Tibial nerve (tissue), 4 donors: Measurements from ENCODE around the gene SIPA1.

Experiments used
- EP300 ChIP-seq, 2 donors: sonication (generic); formaldehyde crosslinking; IDR thresholded peaks; one replicate each; pipeline ENCODE4 v1.6.1; 2017; ENCODE audit warnings: antibody characterized with exemption in 2 of 2, mild to moderate bottlenecking in 1 of 2
- POLR2A ChIP-seq, 2 donors: fragments of 450-650 bp; IDR thresholded peaks; one replicate each; pipeline ENCODE4 v1.6.1; 2017; ENCODE audit warnings: antibody characterized with exemption in 2 of 2, mild to moderate bottlenecking in 2 of 2, moderate library complexity in 2 of 2
- TF ChIP-seq, protein P1 (sequence below), 5 experiments: fragments of 200-600 bp in 3 of 5; fragments of 450-650 bp in 2 of 5; sonication (generic) in 3 of 5; IDR thresholded peaks; one replicate each; pipeline ENCODE4 v1.5.1; 2016 to 2019; ENCODE audit warnings: antibody characterized with exemption in 5 of 5, mild to moderate bottlenecking in 3 of 5, moderate library complexity in 2 of 5

DNA sequence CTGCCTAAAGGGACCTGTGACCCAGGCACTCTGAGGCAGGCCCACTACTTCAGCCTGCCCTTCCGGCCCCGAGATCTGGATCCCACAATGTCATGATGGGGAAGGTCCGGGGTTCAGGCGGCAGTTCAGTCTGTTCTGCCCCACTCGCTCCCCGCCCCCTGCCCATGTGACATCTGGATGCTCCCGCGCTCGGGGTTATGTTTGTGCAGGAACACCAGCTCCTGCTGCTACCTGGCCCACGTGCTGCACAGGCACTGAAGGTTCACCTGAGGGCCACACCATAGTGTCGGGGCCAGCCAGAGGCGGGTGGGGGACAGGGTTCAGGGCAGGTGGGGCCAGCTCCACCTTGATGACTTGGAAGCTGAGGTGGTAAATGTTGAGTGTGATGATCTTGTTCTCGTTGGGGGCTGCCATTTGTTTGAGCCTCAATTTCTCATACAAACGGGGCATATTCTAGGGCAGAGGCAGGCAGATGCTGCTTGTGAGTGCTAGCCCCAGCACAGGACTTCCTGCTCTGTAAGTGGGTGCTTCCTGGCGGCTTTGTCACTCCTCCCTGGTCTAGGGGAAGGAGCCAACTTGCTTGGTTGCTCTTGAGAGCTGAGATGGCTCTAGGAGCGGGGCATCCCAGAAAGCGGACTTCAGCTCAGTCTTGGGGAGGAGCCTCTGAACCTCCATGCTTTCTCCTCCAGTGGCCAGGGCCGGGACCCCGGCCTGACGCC, 4.4 kb upstream of the SIPA1 start:
- TF ChIP-seq, protein P1, sequence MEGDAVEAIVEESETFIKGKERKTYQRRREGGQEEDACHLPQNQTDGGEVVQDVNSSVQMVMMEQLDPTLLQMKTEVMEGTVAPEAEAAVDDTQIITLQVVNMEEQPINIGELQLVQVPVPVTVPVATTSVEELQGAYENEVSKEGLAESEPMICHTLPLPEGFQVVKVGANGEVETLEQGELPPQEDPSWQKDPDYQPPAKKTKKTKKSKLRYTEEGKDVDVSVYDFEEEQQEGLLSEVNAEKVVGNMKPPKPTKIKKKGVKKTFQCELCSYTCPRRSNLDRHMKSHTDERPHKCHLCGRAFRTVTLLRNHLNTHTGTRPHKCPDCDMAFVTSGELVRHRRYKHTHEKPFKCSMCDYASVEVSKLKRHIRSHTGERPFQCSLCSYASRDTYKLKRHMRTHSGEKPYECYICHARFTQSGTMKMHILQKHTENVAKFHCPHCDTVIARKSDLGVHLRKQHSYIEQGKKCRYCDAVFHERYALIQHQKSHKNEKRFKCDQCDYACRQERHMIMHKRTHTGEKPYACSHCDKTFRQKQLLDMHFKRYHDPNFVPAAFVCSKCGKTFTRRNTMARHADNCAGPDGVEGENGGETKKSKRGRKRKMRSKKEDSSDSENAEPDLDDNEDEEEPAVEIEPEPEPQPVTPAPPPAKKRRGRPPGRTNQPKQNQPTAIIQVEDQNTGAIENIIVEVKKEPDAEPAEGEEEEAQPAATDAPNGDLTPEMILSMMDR (IDR thresholded peaks at IDR 0.05) = no peak
- TF ChIP-seq POLR2A (IDR thresholded peaks at IDR 0.05) (no peak), EP300 (IDR thresholded peaks at IDR 0.05) (no peak)
